Measurements from ENCODE around the gene WDR1. TPM values are rescaled to one million over a fixed set of nuclear protein-coding genes. Genes with fewer than 3 reads are reported as not detected.
A peak's percentile ranks its signal among the peaks of the same experiment; 100 is the strongest.

Gene WDR1
- total and polyA plus RNA-seq, 5 donors from 2014 or later = 312 to 422 (median 356) TPM

DNA sequence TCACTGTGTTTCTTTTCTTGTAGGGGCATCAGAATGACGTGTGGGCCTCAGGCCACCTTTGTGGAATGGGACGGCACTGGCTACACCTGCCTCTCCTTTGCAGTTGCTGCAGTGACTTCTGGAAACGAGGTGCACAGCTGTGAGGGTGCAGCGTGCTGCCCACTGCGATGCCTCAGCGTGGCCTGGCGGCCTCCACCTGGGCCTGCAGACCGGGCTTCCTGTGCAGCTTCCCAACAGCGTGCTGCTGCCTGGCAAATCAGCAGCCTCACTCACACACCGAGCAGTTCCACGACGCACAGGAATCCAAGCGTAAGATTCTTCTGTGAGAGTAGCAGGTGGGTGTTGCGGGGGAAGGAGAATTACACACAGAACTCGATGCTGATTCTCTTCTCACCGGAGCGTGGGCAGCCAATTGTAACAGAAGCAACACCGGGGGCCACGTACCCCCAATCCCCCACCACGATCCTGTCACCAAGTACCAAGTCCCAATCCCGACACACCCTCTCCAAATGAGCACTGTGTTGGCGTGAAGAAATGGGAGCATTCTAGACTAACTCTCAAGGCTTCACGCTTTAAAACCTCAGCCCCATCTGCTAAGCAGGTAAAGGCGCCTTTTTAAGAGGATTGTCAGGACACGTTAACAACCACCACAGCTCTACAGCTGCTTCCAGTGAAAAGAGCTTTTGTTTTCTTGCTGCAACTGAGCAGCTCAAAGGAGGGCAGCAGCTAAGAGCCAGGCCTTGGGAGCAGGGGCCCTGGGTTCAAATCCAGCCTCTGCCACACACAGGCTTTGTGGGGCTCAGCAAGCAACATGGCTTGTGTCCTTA is 16.9 kb downstream of the WDR1 start:
- Mint-ChIP-seq H3K4me1 (peaks cover 29 to 97% (median 73%) of the 10 kb centered on the region in 4 donors), H3K4me3 (peak overlapping the region; percentile 56 to 80 (median 70)), H3K27ac (peak overlapping the region; percentile 86 to 91 (median 91)), H3K27me3 (no peaks in the 10 kb centered on the region), H3K36me3 (peaks cover 36% of the 10 kb centered on the region), H3K9me3 (no peaks in the 10 kb centered on the region)
- DNase-seq (peak in 2 of 3 donors; percentile 28 to 50), ATAC-seq (ENCODE audit: low read depth in 2 of 2) (peak in 1 of 2 donors; percentile 9)
- H3K4me3 ChIP-seq (ENCODE audit: low read depth, low read length) = peak overlapping the region; percentile 44
- H3K27ac ChIP-seq (ENCODE audit: insufficient read depth, low read length, poor library complexity, severe bottlenecking) = peak overlapping the region; percentile 79
- H3K4me1 ChIP-seq (ENCODE audit: control insufficient read depth, insufficient read depth, low read length, poor library complexity, severe bottlenecking) = peaks cover 94% of the 10 kb centered on the region
- H3K27me3 ChIP-seq (ENCODE audit: control insufficient read depth, insufficient read depth, low read length) = no peaks in the 10 kb centered on the region
- H3K9me3 ChIP-seq (ENCODE audit: control insufficient read depth in 2 of 2, low read length in 2 of 2) = no peaks in the 10 kb centered on the region
- peaks cover 84% of the 10 kb centered on the region for H3K36me3 ChIP-seq (ENCODE audit: control insufficient read depth, insufficient read depth, low read length)

DNA sequence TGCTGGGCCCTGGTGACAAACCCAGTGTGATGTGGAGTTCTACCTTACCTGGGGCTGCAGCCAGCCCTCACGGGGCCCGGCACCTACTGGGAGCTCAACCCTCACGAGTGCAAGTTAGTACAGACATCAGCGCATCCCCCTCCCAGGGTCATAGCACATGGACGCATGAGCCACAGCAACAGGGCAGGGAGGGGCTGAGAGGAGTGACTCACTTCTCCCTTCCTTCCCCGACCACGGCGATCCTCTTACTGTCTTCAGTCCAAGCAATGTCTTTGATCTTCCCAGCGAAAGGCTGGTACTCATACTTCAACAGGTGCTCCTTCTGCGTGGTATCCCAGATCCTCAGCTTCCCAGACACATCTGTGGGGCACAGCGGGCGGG is 17.8 kb downstream of the WDR1 start:
- Histone ChIP-seq H3K4me3 (ENCODE audit: low read depth, low read length) (no peak overlapping the region), H3K36me3 (ENCODE audit: control insufficient read depth, insufficient read depth, low read length) (peaks cover 85% of the 10 kb centered on the region), H3K27me3 (ENCODE audit: control insufficient read depth, insufficient read depth, low read length) (no peaks in the 10 kb centered on the region), H3K4me1 (ENCODE audit: control insufficient read depth, insufficient read depth, low read length, poor library complexity, severe bottlenecking) (peaks cover 95% of the 10 kb centered on the region), H3K27ac (ENCODE audit: insufficient read depth, low read length, poor library complexity, severe bottlenecking) (peak overlapping the region; percentile 79), H3K9me3 (ENCODE audit: control insufficient read depth in 2 of 2, low read length in 2 of 2) (no peaks in the 10 kb centered on the region)
- ATAC-seq (ENCODE audit: low read depth in 2 of 2) = no peak
- Mint-ChIP-seq H3K4me3 (peak overlapping the region in 1 of 4 donors; percentile 82), H3K9me3 (no peaks in the 10 kb centered on the region), H3K27ac (peak overlapping the region; percentile 63 to 91 (median 91)), H3K36me3 (peaks cover 30% of the 10 kb centered on the region), H3K27me3 (no peaks in the 10 kb centered on the region), H3K4me1 (peaks cover 24 to 97% (median 71%) of the 10 kb centered on the region in 4 donors)
- DNase-seq = peak in 2 of 3 donors; percentile 21 to 42

DNA sequence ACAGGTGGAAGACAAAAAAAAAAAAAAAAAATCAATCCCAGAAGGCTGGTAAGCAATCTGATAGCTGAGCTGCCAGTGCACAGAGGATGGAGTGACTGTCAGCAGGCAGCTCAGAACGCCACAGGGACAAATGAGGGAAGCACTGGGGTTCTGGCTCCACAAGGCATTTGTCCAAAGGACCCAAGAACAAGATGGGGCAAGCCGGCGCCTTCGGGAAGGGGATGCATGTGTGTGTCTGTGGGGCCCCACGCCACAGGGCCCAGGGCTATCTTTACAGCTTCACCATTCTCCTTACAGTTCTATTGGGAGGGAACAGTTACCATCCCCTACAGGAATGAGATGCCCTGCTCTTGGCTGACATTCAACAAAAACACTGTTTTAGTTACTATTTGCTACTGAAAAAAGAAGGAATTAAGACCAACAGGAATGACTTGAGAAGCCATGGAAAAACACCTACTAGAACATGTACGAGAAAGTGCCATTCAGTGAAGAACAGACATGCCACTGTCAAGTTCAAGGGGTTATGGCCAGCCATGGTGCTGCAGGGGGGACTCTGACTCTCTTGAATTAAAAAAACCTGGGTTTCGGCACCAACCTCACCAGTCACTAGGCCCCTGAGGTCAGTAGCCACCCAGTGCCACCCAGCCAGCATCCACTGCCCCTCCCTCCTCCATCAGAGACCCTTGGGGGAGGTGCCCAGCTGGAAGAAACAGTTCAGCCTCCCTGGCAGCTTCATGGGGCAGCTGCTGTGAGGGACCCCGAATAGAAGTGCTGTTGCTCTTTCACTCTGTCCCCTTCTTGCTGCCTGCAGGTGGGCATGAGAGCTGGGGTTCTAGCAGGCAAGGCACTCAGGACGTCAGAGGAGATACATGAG is 18.5 kb downstream of the WDR1 start:
- H3K4me1 ChIP-seq (ENCODE audit: control insufficient read depth, insufficient read depth, low read length, poor library complexity, severe bottlenecking) = peaks cover 99% of the 10 kb centered on the region
- peaks cover 24 to 98% (median 73%) of the 10 kb centered on the region in 4 donors for H3K4me1 Mint-ChIP-seq
- H3K27me3 ChIP-seq (ENCODE audit: control insufficient read depth, insufficient read depth, low read length) = no peaks in the 10 kb centered on the region
- H3K4me3 Mint-ChIP-seq = peak overlapping the region in 2 of 4 donors; percentile 29 to 82
- ATAC-seq (ENCODE audit: low read depth in 2 of 2) (no peak), DNase-seq (no peak)
- no peaks in the 10 kb centered on the region for H3K9me3 ChIP-seq (ENCODE audit: control insufficient read depth in 2 of 2, low read length in 2 of 2)
- H3K27ac ChIP-seq (ENCODE audit: insufficient read depth, low read length, poor library complexity, severe bottlenecking) = peak overlapping the region; percentile 79
- H3K4me3 ChIP-seq (ENCODE audit: low read depth, low read length) = no peak overlapping the region
- H3K36me3 Mint-ChIP-seq = peaks cover 33% of the 10 kb centered on the region
- no peaks in the 10 kb centered on the region for H3K9me3 Mint-ChIP-seq
- peak overlapping the region; percentile 82 to 91 (median 91) for H3K27ac Mint-ChIP-seq
- H3K27me3 Mint-ChIP-seq = no peaks in the 10 kb centered on the region
- peaks cover 87% of the 10 kb centered on the region for H3K36me3 ChIP-seq (ENCODE audit: control insufficient read depth, insufficient read depth, low read length)

DNA sequence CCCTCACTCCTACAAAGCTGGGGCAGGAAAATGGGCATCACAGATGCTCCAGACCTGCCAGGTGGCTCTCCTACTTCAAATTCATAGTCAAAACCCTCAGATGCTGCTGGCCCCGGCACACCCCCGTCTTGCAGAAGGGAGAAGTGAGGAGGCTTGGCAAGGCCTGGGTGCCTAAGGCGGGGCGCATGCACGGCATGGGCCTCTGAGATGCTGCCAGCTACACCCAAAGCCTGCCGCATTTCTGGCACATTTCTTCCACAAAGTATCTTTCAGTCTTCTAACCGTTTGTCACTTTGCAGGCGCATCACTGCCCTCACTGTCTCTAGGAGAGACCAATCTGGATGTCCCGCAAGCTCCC is 19.6 kb downstream of the WDR1 start:
- peaks cover 96% of the 10 kb centered on the region for H3K4me1 ChIP-seq (ENCODE audit: control insufficient read depth, insufficient read depth, low read length, poor library complexity, severe bottlenecking)
- H3K27ac Mint-ChIP-seq = peak overlapping the region; percentile 86 to 90 (median 87)

DNA sequence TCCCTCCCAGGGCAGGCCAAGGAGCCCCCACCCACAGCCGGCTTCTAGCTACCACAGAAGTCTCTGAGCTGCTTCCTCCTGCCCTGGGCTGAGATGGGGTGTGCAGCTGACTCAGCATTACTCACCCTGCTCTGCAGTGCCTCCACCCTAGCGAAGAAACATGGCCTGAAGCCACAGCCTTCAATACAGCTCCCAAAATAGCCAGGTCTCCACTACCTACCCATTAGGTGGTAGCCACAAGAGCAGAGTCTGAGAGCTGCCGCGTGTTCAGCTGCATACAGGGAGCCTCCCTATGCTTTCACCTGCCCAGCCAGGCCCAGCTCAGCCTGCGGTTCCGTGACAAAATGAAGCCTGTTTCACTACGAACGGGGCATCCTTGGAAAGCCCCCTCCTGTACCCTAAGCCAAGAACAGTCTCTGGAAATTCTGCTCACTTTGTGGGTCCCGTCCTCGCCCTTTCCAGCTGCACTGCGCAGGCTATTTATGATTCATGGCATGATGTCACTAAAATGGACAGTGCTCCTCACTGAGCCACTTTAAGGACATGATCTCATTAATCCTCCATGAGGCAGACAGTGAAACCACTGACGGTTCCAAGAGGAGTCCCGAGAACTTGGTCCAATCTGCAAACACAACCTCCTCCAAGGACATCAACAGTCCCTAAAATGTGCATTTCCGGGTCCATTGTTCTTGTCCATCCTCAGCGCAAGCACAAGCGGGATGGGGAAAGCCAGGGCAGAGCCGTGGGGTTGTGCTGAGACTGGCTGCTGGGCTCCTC is 20.2 kb downstream of the WDR1 start:
- Histone ChIP-seq H3K27ac (ENCODE audit: insufficient read depth, low read length, poor library complexity, severe bottlenecking) (peak overlapping the region; percentile 79), H3K4me3 (ENCODE audit: low read depth, low read length) (peak overlapping the region; percentile 32), H3K27me3 (ENCODE audit: control insufficient read depth, insufficient read depth, low read length) (no peaks in the 10 kb centered on the region), H3K36me3 (ENCODE audit: control insufficient read depth, insufficient read depth, low read length) (peaks cover 85% of the 10 kb centered on the region), H3K9me3 (ENCODE audit: control insufficient read depth in 2 of 2, low read length in 2 of 2) (no peaks in the 10 kb centered on the region), H3K4me1 (ENCODE audit: control insufficient read depth, insufficient read depth, low read length, poor library complexity, severe bottlenecking) (peaks cover 96% of the 10 kb centered on the region)
- Mint-ChIP-seq H3K36me3 (peaks cover 24% of the 10 kb centered on the region), H3K27me3 (no peaks in the 10 kb centered on the region), H3K4me3 (peak overlapping the region; percentile 62 to 81 (median 78)), H3K4me1 (peaks cover 24 to 96% (median 62%) of the 10 kb centered on the region in 4 donors), H3K27ac (peak overlapping the region; percentile 14 to 90 (median 52)), H3K9me3 (no peaks in the 10 kb centered on the region)
- ATAC-seq (ENCODE audit: low read depth in 2 of 2) (peak; percentile 93 to 94), DNase-seq (peak; percentile 43 to 94 (median 73))

More for the DNA sequence above, 19.6 kb downstream of the WDR1 start:
- Histone ChIP-seq H3K9me3 (ENCODE audit: control insufficient read depth in 2 of 2, low read length in 2 of 2) (no peaks in the 10 kb centered on the region), H3K36me3 (ENCODE audit: control insufficient read depth, insufficient read depth, low read length) (peaks cover 85% of the 10 kb centered on the region), H3K27me3 (ENCODE audit: control insufficient read depth, insufficient read depth, low read length) (no peaks in the 10 kb centered on the region), H3K27ac (ENCODE audit: insufficient read depth, low read length, poor library complexity, severe bottlenecking) (peak overlapping the region; percentile 79), H3K4me3 (ENCODE audit: low read depth, low read length) (no peak overlapping the region)
- H3K9me3 Mint-ChIP-seq = no peaks in the 10 kb centered on the region
- H3K27me3 Mint-ChIP-seq = no peaks in the 10 kb centered on the region
- H3K4me1 Mint-ChIP-seq = peaks cover 24 to 97% (median 67%) of the 10 kb centered on the region in 4 donors
- DNase-seq = no peak
- H3K36me3 Mint-ChIP-seq = peaks cover 29% of the 10 kb centered on the region
- peak overlapping the region; percentile 19 to 81 (median 78) for H3K4me3 Mint-ChIP-seq
- ATAC-seq (ENCODE audit: low read depth in 2 of 2) = no peak

DNA sequence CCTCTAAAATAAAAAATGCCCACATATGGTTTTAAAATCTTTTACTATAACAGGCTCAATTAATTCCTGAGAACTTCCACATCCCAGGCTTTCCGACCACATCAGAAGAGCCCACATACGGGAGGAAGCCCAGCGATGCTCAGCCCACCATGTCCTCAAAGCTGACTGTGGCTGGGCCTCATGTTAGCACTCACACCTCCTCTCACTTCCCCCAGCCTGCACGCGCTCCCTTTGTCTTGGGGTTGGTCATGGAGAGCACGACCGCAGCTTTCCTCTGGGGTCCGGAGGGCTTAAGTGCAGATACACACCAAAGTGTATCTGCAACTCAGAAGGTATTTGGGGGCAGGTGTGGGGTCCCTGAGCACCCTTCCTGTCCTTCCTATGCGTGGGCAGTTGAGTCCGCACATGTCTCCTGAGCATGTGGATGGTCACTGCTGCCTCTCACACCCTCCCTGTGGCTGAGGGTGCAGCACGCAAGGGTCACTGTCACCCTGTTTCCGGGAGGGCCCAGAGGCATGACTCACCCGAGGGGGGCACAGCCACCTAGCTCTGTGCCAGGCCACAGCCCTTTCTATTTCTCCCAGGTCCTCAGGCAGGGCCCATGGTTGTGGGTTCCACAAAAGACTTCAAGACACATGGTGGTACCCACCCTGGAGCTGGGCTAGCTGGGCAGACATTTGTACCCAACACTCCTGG is 21.2 kb downstream of the WDR1 start:
- H3K27me3 Mint-ChIP-seq = no peaks in the 10 kb centered on the region
- peak overlapping the region; percentile 4 to 79 (median 6) for H3K4me3 Mint-ChIP-seq
- ATAC-seq (ENCODE audit: low read depth in 2 of 2) = no peak
- H3K9me3 ChIP-seq (ENCODE audit: control insufficient read depth in 2 of 2, low read length in 2 of 2) = no peaks in the 10 kb centered on the region
- peaks cover 86% of the 10 kb centered on the region for H3K36me3 ChIP-seq (ENCODE audit: control insufficient read depth, insufficient read depth, low read length)
- no peak overlapping the region for H3K4me3 ChIP-seq (ENCODE audit: low read depth, low read length)
- H3K27ac ChIP-seq (ENCODE audit: insufficient read depth, low read length, poor library complexity, severe bottlenecking) = peak overlapping the region; percentile 79
- no peak for DNase-seq
- H3K9me3 Mint-ChIP-seq = no peaks in the 10 kb centered on the region
- peaks cover 91% of the 10 kb centered on the region for H3K4me1 ChIP-seq (ENCODE audit: control insufficient read depth, insufficient read depth, low read length, poor library complexity, severe bottlenecking)
- H3K27ac Mint-ChIP-seq = peak overlapping the region; percentile 52 to 90 (median 83)
- H3K4me1 Mint-ChIP-seq = peaks cover 23 to 95% (median 54%) of the 10 kb centered on the region in 4 donors
- peaks cover 30% of the 10 kb centered on the region for H3K36me3 Mint-ChIP-seq
- H3K27me3 ChIP-seq (ENCODE audit: control insufficient read depth, insufficient read depth, low read length) = no peaks in the 10 kb centered on the region
